ENCODE results near the gene CHCHD4. TPM values are rescaled to one million over a fixed set of nuclear protein-coding genes. Genes with fewer than 3 reads are reported as not detected.

Gene CHCHD4
- total RNA-seq, 1 experiment from 2014 or later: 33.5 TPM

DNA sequence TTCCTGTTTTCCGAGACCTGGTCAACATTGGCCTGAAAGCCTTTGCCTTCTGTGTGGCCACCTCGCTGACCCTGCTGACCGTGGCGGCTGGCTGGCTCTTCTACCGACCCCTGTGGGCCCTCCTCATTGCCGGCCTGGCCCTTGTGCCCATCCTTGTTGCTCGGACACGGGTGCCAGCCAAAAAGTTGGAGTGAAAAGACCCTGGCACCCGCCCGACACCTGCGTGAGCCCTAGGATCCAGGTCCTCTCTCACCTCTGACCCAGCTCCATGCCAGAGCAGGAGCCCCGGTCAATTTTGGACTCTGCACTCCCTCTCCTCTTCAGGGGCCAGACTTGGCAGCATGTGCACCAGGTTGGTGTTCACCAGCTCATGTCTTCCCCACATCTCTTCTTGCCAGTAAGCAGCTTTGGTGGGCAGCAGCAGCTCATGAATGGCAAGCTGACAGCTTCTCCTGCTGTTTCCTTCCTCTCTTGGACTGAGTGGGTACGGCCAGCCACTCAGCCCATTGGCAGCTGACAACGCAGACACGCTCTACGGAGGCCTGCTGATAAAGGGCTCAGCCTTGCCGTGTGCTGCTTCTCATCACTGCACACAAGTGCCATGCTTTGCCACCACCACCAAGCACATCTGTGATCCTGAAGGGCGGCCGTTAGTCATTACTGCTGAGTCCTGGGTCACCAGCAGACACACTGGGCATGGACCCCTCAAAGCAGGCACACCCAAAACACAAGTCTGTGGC is 17.1 kb upstream of the CHCHD4 start:
- no peak overlapping the region for H3K27ac ChIP-seq (ENCODE audit: low read depth, low read length, poor library complexity, severe bottlenecking)
- BruUV-seq (replicated peaks): no TSS peak
- no peaks in the 10 kb centered on the region for H3K9me3 ChIP-seq (ENCODE audit: low read depth, low read length, poor library complexity, severe bottlenecking)
- intact Hi-C loops (cut with micrococcal nuclease; ENCODE audit: unreplicated experiment): no loop called here
- H3K36me3 ChIP-seq (ENCODE audit: insufficient read depth, low read length, poor library complexity, severe bottlenecking): peaks cover 19% of the 10 kb centered on the region
- no peak overlapping the region for H3K4me3 ChIP-seq (ENCODE audit: low read depth, low read length, poor library complexity, severe bottlenecking)
- H3K27me3 ChIP-seq (replicated peaks; ENCODE audit: insufficient read depth, low read depth, low read length, poor library complexity): no peaks in the 10 kb centered on the region
- TF ChIP-seq EZH2 (IDR thresholded peaks at IDR 0.05; ENCODE audit: borderline replicate concordance, low read depth, low read length, poor library complexity, severe bottlenecking) (no peak), CTCF (conservative IDR thresholded peaks at IDR 0.05; ENCODE audit: low read depth, low read length) (no peak)
- H3K4me1 ChIP-seq (ENCODE audit: insufficient read depth, low read length, poor library complexity, severe bottlenecking): peaks cover 19% of the 10 kb centered on the region
- POLR2A ChIA-PET (ENCODE audit: low non-redundant PET): no interaction called here
- DNase-seq (ENCODE audit: low spot score): no peak
- CTCF ChIA-PET: no interaction called here

DNA sequence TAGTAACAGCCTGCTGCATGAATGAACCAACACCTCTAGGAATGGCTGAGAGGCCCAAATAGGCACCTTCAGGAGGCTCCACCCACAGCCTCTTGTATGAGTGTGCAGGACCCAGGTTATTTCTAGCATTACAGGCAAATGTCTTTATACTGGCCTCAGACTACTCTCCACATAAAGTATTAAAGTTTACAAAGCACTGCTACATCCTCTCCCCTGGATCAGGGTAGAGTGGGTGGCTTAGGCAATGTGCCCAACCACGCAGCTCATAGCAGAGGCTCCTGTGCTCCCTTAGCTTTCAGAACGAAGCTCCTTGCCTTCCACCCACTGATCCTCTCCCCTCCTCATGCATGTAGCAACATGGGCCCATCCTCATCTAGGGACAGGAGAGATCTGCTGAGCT is 16.5 kb upstream of the CHCHD4 start:
- Histone ChIP-seq H3K27ac (ENCODE audit: low read depth, low read length, poor library complexity, severe bottlenecking) (no peak overlapping the region), H3K27me3 (replicated peaks; ENCODE audit: insufficient read depth, low read depth, low read length, poor library complexity) (no peaks in the 10 kb centered on the region), H3K36me3 (ENCODE audit: insufficient read depth, low read length, poor library complexity, severe bottlenecking) (peaks cover 22% of the 10 kb centered on the region), H3K4me1 (ENCODE audit: insufficient read depth, low read length, poor library complexity, severe bottlenecking) (peaks cover 19% of the 10 kb centered on the region), H3K4me3 (ENCODE audit: low read depth, low read length, poor library complexity, severe bottlenecking) (no peak overlapping the region), H3K9me3 (ENCODE audit: low read depth, low read length, poor library complexity, severe bottlenecking) (no peaks in the 10 kb centered on the region)
- POLR2A ChIA-PET (ENCODE audit: low non-redundant PET): no interaction called here
- TF ChIP-seq EZH2 (IDR thresholded peaks at IDR 0.05; ENCODE audit: borderline replicate concordance, low read depth, low read length, poor library complexity, severe bottlenecking) (no peak), CTCF (conservative IDR thresholded peaks at IDR 0.05; ENCODE audit: low read depth, low read length) (no peak)
- intact Hi-C loops (cut with micrococcal nuclease; ENCODE audit: unreplicated experiment): no loop called here
- BruUV-seq (replicated peaks): no TSS peak
- CTCF ChIA-PET: no interaction called here
- no peak for DNase-seq (ENCODE audit: low spot score)

GRCh38 chr3:14140668-14141067 is 16.0 kb upstream of the CHCHD4 start:
- Histone ChIP-seq H3K27ac (ENCODE audit: low read depth, low read length, poor library complexity, severe bottlenecking) (no peak overlapping the region), H3K4me1 (ENCODE audit: insufficient read depth, low read length, poor library complexity, severe bottlenecking) (peaks cover 19% of the 10 kb centered on the region), H3K4me3 (ENCODE audit: low read depth, low read length, poor library complexity, severe bottlenecking) (no peak overlapping the region), H3K27me3 (replicated peaks; ENCODE audit: insufficient read depth, low read depth, low read length, poor library complexity) (no peaks in the 10 kb centered on the region), H3K9me3 (ENCODE audit: low read depth, low read length, poor library complexity, severe bottlenecking) (no peaks in the 10 kb centered on the region), H3K36me3 (ENCODE audit: insufficient read depth, low read length, poor library complexity, severe bottlenecking) (peaks cover 24% of the 10 kb centered on the region)
- TF ChIP-seq EZH2 (IDR thresholded peaks at IDR 0.05; ENCODE audit: borderline replicate concordance, low read depth, low read length, poor library complexity, severe bottlenecking) (no peak), CTCF (conservative IDR thresholded peaks at IDR 0.05; ENCODE audit: low read depth, low read length) (no peak)
- POLR2A ChIA-PET (ENCODE audit: low non-redundant PET): no interaction called here
- BruUV-seq (replicated peaks): no TSS peak
- no peak for DNase-seq (ENCODE audit: low spot score)
- CTCF ChIA-PET: no interaction called here
- intact Hi-C loops (cut with micrococcal nuclease; ENCODE audit: unreplicated experiment): no loop called here
